Suprapubic skin (tissue), 4 donors: ENCODE measurements around the gene RABEP1. TPM values are rescaled to one million over a fixed set of nuclear protein-coding genes. Genes with fewer than 3 reads are reported as not detected.

ENCODE experiments used
- DNase-seq, 2 donors: peaks; one replicate each; pipeline ENCODE4 v3.0.0-alpha.2; 2019; ENCODE audit warnings: low spot score in 2 of 2
- H3K27ac ChIP-seq: fragments of 200-600 bp; sonication (generic); one replicate; pipeline ENCODE4 v1.5.1; 2019
- H3K27me3 ChIP-seq: fragments of 200-600 bp; sonication (generic); one replicate; pipeline ENCODE4 v1.5.1; 2019
- H3K36me3 ChIP-seq: fragments of 200-600 bp; sonication (generic); one replicate; pipeline ENCODE4 v1.5.1; 2019
- H3K4me1 ChIP-seq: fragments of 200-600 bp; sonication (generic); one replicate; pipeline ENCODE4 v1.5.1; 2019
- H3K4me3 ChIP-seq: fragments of 200-600 bp; sonication (generic); one replicate; pipeline ENCODE4 v1.5.1; 2019; ENCODE audit warnings: mild to moderate bottlenecking
- H3K9me3 ChIP-seq: fragments of 200-600 bp; sonication (generic); one replicate; pipeline ENCODE4 v1.5.1; 2019
- CTCF ChIP-seq, 2 donors: fragments of 200-600 bp in 1 of 2; fragments of 450-650 bp in 1 of 2; sonication (generic) in 1 of 2; IDR thresholded peaks; one replicate each; pipeline ENCODE4 v1.5.1; 2016 to 2019; ENCODE audit warnings: antibody characterized with exemption in 2 of 2, mild to moderate bottlenecking in 1 of 2, moderate library complexity in 1 of 2
- EP300 ChIP-seq: sonication (generic); formaldehyde crosslinking; IDR thresholded peaks from one replicate; pipeline ENCODE4 v1.6.1; 2017; ENCODE audit warnings: antibody characterized with exemption
- POLR2A ChIP-seq, 2 donors: fragments of 450-650 bp; IDR thresholded peaks; one replicate each; pipeline ENCODE4 v1.6.1; 2017; ENCODE audit warnings: antibody characterized with exemption in 2 of 2, mild to moderate bottlenecking in 2 of 2, moderate library complexity in 2 of 2
- POLR2AphosphoS5 ChIP-seq, 3 donors: sonication (generic); formaldehyde crosslinking; IDR thresholded peaks; one replicate each; pipeline ENCODE4 v1.6.1; 2017; ENCODE audit warnings: antibody characterized with exemption in 3 of 3
- WGBS: methylation state at CpG from one replicate; pipeline ENCODE4 v1.1.5; 2018; 5-methylcytosine and 5-hydroxymethylcytosine counted together
- total RNA-seq, 4 donors: library from RNA; depleted of rRNA; stranded (reverse); fragments of >200 nt; gene quantifications; one replicate each; pipeline ENCODE4 v1.1.0, GENCODE V29; 2016

Gene RABEP1
- total RNA-seq, 4 donors from 2014 or later: 19.2 to 46.4 (median 25.0) TPM

GRCh38 chr17:5299383-5299782 lies 17.3 kb downstream of the RABEP1 start:
- Histone ChIP-seq H3K27me3 (no peaks in the 10 kb centered on the region), H3K4me3 (no peak overlapping the region), H3K27ac (no peak overlapping the region), H3K4me1 (no peaks in the 10 kb centered on the region), H3K36me3 (no peaks in the 10 kb centered on the region), H3K9me3 (no peaks in the 10 kb centered on the region)
- TF ChIP-seq CTCF (IDR thresholded peaks at IDR 0.05): no peak
- no peak for TF ChIP-seq POLR2A (IDR thresholded peaks at IDR 0.05)
- no peak for TF ChIP-seq POLR2AphosphoS5 (IDR thresholded peaks at IDR 0.05)
- no peak for TF ChIP-seq EP300
- no peak for DNase-seq
- 59% methylated on average over 4 of the region's 4 CpGs for WGBS

DNA sequence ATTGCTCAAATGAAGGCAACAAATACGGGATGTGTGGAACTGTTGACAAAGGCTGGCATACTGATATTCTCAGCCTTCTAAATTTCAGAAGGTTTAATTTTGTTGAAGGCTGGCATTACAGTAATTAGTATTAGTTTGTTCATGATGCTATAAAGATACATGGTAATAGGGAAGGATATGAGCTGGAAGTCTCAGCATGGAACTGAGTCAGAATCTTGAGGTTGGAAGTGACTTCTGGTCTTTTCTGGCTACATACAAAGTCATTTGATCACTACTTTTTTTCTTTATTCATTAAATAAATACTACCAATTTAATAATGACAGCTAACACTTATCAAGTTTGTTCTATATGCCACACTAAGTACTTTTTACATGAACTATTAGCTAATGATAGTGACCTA lies 22.6 kb downstream of the RABEP1 start:
- Histone ChIP-seq H3K9me3 (no peaks in the 10 kb centered on the region), H3K4me3 (no peak overlapping the region), H3K27ac (no peak overlapping the region), H3K4me1 (peaks cover 3% of the 10 kb centered on the region), H3K27me3 (no peaks in the 10 kb centered on the region), H3K36me3 (no peaks in the 10 kb centered on the region)
- 95% methylated on average over 1 of the region's 1 CpG for WGBS
- no peak for DNase-seq
- TF ChIP-seq CTCF (IDR thresholded peaks at IDR 0.05): no peak
- TF ChIP-seq POLR2AphosphoS5 (IDR thresholded peaks at IDR 0.05): no peak
- no peak for TF ChIP-seq EP300
- TF ChIP-seq POLR2A (IDR thresholded peaks at IDR 0.05): no peak

DNA sequence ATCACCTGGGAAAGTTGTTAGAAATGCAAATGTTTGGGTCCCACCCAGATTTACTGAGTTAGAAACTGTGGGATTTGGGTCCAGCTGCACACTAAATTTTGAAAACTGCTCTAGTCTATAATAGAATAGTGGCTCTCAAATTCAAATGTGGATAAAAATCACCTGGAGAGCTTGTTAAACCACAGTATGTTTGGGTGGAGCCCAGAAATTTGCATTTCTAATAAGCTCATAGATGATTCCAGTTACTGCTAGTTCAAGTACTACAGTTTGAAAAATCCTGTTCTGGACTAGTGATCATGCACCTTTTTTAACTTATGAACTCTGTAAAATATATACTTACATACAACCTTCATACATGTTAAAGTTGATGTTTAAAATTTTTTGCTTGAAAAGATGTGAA lies 27.8 kb downstream of the RABEP1 start:
- H3K27me3 ChIP-seq: no peaks in the 10 kb centered on the region
- peaks cover 4% of the 10 kb centered on the region for H3K36me3 ChIP-seq
- DNase-seq: no peak
- no peak for TF ChIP-seq CTCF (IDR thresholded peaks at IDR 0.05)
- TF ChIP-seq POLR2AphosphoS5 (IDR thresholded peaks at IDR 0.05): no peak
- TF ChIP-seq EP300: no peak
- no peak for TF ChIP-seq POLR2A (IDR thresholded peaks at IDR 0.05)
- no peak overlapping the region for H3K4me3 ChIP-seq
- peaks cover 3% of the 10 kb centered on the region for H3K4me1 ChIP-seq
- no peaks in the 10 kb centered on the region for H3K9me3 ChIP-seq
- H3K27ac ChIP-seq: no peak overlapping the region

GRCh38 chr17:5325851-5326250 lies 43.8 kb downstream of the RABEP1 start:
- Histone ChIP-seq H3K36me3 (peaks cover 8% of the 10 kb centered on the region), H3K9me3 (no peaks in the 10 kb centered on the region), H3K27ac (no peak overlapping the region), H3K4me3 (no peak overlapping the region), H3K4me1 (no peaks in the 10 kb centered on the region), H3K27me3 (no peaks in the 10 kb centered on the region)
- TF ChIP-seq CTCF (IDR thresholded peaks at IDR 0.05) (no peak), POLR2AphosphoS5 (IDR thresholded peaks at IDR 0.05) (no peak)
- no peak for DNase-seq
- WGBS: 92% methylated on average over 4 of the region's 4 CpGs

DNA sequence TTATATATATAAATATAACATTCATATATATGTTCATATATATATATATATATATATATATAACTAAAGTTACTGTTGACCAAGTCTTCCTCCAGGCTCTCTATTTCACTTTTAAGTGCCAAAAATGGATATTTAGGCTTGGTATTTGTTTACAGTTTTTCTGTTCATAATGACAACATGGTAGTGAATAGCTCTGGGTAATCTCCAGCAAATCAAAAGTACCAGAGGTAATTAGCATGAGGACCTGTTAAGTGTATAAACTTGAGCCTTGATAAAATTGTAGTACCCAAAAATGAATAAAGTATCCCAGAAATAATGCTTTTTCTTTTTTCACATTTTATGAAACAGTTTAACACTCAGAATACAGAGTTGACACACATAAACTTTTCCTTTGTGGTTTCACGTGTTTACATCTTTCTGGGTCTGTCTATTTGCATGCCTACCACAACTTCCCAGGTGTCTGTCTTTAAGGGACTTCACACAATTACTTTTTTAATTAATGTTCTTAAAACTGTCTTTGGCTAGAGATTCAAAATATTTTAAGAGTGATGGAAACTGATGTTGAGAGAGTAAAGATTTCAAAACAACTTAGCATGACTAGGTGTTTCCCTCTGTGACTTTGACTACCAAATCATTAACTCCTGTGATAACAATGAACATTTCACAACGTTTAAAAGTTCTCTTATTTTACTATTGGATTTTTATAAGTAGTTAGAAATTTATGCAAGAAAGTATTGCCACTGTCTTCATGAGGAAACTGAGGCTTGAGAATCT lies 47.9 kb downstream of the RABEP1 start:
- Histone ChIP-seq H3K4me3 (no peak overlapping the region), H3K27ac (no peak overlapping the region), H3K27me3 (no peaks in the 10 kb centered on the region), H3K36me3 (peaks cover 27% of the 10 kb centered on the region), H3K4me1 (no peaks in the 10 kb centered on the region), H3K9me3 (no peaks in the 10 kb centered on the region)
- WGBS: 66% methylated on average over 2 of the region's 2 CpGs
- TF ChIP-seq EP300 (no peak), CTCF (IDR thresholded peaks at IDR 0.05) (no peak), POLR2AphosphoS5 (IDR thresholded peaks at IDR 0.05) (no peak), POLR2A (IDR thresholded peaks at IDR 0.05) (no peak)
- no peak for DNase-seq
